Measurements from ENCODE around the gene SYNDIG1L. TPM values are rescaled to one million over a fixed set of nuclear protein-coding genes. Genes with fewer than 3 reads are reported as not detected.

Gene SYNDIG1L
- total and polyA plus RNA-seq, 4 donors, result 0.08 TPM; not detected in 3

DNA sequence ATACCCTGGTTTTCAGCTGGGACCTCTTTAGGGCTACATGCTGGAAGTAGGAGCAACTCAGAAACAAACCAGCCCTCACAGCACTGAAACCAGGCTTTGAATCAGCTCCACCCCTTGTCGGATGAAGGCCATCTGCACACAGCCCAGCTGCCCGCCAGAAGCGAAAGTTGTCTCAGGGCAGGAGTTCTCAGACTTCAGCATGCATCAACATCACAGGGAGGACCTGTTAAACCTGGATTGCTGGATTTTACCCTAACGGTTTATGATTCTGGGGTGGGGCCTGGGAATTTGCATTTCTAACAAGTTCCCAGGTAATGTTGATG is 10.9 kb downstream of the SYNDIG1L start:
- no peak overlapping the region for H3K9ac ChIP-seq (ENCODE audit: low read depth in 1 of 2, low read length in 2 of 2)
- H3K27ac ChIP-seq (ENCODE audit: low read depth in 1 of 2, low read length in 2 of 2), result no peak overlapping the region
- H3K27me3 ChIP-seq (ENCODE audit: control insufficient read depth in 4 of 4, insufficient read depth in 4 of 4, low read length in 3 of 4), result peaks cover 0 to 10% (median 2%) of the 10 kb centered on the region in 4 donors
- DNase-seq (ENCODE audit: low spot score), result no peak
- H3K4me3 ChIP-seq (ENCODE audit: low read depth in 1 of 3, low read length in 3 of 3), result no peak overlapping the region
- H3K36me3 ChIP-seq (ENCODE audit: control insufficient read depth in 4 of 4, insufficient read depth in 3 of 4, low read depth in 1 of 4, low read length in 3 of 4), result no peaks in the 10 kb centered on the region
- no peaks in the 10 kb centered on the region for H3K9me3 ChIP-seq (ENCODE audit: control insufficient read depth in 4 of 4, low read length in 3 of 4)
- no peaks in the 10 kb centered on the region for H3K4me1 ChIP-seq (ENCODE audit: control insufficient read depth in 4 of 4, insufficient read depth in 4 of 4, low read length in 3 of 4)
- 47% methylated on average over 4 of the region's 4 CpGs for WGBS
- TF ChIP-seq RXRA (IDR thresholded peaks at IDR 0.05) (no peak), FOXA2 (IDR thresholded peaks at IDR 0.05) (no peak), HNF4G (IDR thresholded peaks at IDR 0.05) (no peak), JUND (IDR thresholded peaks at IDR 0.05) (no peak), RAD21 (IDR thresholded peaks at IDR 0.05) (no peak), FOXA1 (IDR thresholded peaks at IDR 0.05) (no peak), EGR1 (IDR thresholded peaks at IDR 0.05; ENCODE audit: low read depth in 2 of 2) (no peak), TAF1 (conservative IDR thresholded peaks at IDR 0.05) (no peak), SP1 (IDR thresholded peaks at IDR 0.05) (no peak), NR2F2 (IDR thresholded peaks at IDR 0.05) (no peak), HNF4A (conservative IDR thresholded peaks at IDR 0.05) (no peak), YY1 (IDR thresholded peaks at IDR 0.05) (no peak), GABPA (IDR thresholded peaks at IDR 0.05 in 1 of 2, conservative IDR thresholded peaks at IDR 0.05 in 1 of 2) (no peak)
- TF ChIP-seq, protein P1, sequence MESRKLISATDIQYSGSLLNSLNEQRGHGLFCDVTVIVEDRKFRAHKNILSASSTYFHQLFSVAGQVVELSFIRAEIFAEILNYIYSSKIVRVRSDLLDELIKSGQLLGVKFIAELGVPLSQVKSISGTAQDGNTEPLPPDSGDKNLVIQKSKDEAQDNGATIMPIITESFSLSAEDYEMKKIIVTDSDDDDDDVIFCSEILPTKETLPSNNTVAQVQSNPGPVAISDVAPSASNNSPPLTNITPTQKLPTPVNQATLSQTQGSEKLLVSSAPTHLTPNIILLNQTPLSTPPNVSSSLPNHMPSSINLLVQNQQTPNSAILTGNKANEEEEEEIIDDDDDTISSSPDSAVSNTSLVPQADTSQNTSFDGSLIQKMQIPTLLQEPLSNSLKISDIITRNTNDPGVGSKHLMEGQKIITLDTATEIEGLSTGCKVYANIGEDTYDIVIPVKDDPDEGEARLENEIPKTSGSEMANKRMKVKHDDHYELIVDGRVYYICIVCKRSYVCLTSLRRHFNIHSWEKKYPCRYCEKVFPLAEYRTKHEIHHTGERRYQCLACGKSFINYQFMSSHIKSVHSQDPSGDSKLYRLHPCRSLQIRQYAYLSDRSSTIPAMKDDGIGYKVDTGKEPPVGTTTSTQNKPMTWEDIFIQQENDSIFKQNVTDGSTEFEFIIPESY (IDR thresholded peaks at IDR 0.05), result no peak
- TF ChIP-seq, protein P2, sequence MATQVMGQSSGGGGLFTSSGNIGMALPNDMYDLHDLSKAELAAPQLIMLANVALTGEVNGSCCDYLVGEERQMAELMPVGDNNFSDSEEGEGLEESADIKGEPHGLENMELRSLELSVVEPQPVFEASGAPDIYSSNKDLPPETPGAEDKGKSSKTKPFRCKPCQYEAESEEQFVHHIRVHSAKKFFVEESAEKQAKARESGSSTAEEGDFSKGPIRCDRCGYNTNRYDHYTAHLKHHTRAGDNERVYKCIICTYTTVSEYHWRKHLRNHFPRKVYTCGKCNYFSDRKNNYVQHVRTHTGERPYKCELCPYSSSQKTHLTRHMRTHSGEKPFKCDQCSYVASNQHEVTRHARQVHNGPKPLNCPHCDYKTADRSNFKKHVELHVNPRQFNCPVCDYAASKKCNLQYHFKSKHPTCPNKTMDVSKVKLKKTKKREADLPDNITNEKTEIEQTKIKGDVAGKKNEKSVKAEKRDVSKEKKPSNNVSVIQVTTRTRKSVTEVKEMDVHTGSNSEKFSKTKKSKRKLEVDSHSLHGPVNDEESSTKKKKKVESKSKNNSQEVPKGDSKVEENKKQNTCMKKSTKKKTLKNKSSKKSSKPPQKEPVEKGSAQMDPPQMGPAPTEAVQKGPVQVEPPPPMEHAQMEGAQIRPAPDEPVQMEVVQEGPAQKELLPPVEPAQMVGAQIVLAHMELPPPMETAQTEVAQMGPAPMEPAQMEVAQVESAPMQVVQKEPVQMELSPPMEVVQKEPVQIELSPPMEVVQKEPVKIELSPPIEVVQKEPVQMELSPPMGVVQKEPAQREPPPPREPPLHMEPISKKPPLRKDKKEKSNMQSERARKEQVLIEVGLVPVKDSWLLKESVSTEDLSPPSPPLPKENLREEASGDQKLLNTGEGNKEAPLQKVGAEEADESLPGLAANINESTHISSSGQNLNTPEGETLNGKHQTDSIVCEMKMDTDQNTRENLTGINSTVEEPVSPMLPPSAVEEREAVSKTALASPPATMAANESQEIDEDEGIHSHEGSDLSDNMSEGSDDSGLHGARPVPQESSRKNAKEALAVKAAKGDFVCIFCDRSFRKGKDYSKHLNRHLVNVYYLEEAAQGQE (IDR thresholded peaks at IDR 0.05), result no peak
- TF ChIP-seq, protein P3, sequence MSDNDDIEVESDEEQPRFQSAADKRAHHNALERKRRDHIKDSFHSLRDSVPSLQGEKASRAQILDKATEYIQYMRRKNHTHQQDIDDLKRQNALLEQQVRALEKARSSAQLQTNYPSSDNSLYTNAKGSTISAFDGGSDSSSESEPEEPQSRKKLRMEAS (IDR thresholded peaks at IDR 0.05), result no peak
- TF ChIP-seq, protein P4, sequence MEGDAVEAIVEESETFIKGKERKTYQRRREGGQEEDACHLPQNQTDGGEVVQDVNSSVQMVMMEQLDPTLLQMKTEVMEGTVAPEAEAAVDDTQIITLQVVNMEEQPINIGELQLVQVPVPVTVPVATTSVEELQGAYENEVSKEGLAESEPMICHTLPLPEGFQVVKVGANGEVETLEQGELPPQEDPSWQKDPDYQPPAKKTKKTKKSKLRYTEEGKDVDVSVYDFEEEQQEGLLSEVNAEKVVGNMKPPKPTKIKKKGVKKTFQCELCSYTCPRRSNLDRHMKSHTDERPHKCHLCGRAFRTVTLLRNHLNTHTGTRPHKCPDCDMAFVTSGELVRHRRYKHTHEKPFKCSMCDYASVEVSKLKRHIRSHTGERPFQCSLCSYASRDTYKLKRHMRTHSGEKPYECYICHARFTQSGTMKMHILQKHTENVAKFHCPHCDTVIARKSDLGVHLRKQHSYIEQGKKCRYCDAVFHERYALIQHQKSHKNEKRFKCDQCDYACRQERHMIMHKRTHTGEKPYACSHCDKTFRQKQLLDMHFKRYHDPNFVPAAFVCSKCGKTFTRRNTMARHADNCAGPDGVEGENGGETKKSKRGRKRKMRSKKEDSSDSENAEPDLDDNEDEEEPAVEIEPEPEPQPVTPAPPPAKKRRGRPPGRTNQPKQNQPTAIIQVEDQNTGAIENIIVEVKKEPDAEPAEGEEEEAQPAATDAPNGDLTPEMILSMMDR (IDR thresholded peaks at IDR 0.05; ENCODE audit: low read depth, low read length, missing input control), result no peak
- TF ChIP-seq, protein P5, sequence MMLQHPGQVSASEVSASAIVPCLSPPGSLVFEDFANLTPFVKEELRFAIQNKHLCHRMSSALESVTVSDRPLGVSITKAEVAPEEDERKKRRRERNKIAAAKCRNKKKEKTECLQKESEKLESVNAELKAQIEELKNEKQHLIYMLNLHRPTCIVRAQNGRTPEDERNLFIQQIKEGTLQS (IDR thresholded peaks at IDR 0.05), result no peak
